Vagina (tissue), 2 donors: ENCODE results near the gene STXBP4. TPM values are rescaled to one million over a fixed set of nuclear protein-coding genes. Genes with fewer than 3 reads are reported as not detected.
"Not testable (repeated sequence)": the region's sequence is repeated elsewhere in the genome, so short reads cannot be mapped to it uniquely, and the experiment has no call there.

Experiments used
- DNase-seq, 2 donors: peaks; one replicate each; pipeline ENCODE4 v3.0.0-alpha.2; 2017; ENCODE audit errors: extremely low spot score in 2 of 2
- H3K27ac ChIP-seq: fragments of 200-600 bp; sonication (generic); one replicate; pipeline ENCODE4 v1.5.1; 2019
- H3K27me3 ChIP-seq: fragments of 200-600 bp; sonication (generic); one replicate; pipeline ENCODE4 v1.5.1; 2019
- H3K36me3 ChIP-seq, 2 donors: fragments of 200-600 bp; sonication (generic); one replicate each; pipeline ENCODE4 v1.5.1; 2017 to 2019
- H3K4me1 ChIP-seq: fragments of 200-600 bp; sonication (generic); one replicate; pipeline ENCODE4 v1.5.1; 2019
- H3K4me3 ChIP-seq, 2 donors: fragments of 200-600 bp; sonication (generic); 1 replicate in 1 of 2; 2 replicates in 1 of 2; pipeline ENCODE4 v1.5.1; 2016 to 2019
- H3K9me3 ChIP-seq: fragments of 200-600 bp; sonication (generic); one replicate; pipeline ENCODE4 v1.5.1; 2019
- POLR2A ChIP-seq, 2 donors: fragments of 450-650 bp; IDR thresholded peaks; one replicate each; pipeline ENCODE4 v1.6.1; 2017; ENCODE audit warnings: antibody characterized with exemption in 2 of 2, mild to moderate bottlenecking in 2 of 2, moderate library complexity in 2 of 2
- POLR2AphosphoS5 ChIP-seq, 2 donors: sonication (generic); formaldehyde crosslinking; IDR thresholded peaks; one replicate each; pipeline ENCODE4 v1.9.0; 2017; ENCODE audit warnings: antibody characterized with exemption in 2 of 2, mild to moderate bottlenecking in 2 of 2, low read depth in 1 of 2; ENCODE audit not compliant: insufficient read depth in 1 of 2
- intact Hi-C: fragments of 100-400 bp; cut with DNase I; formaldehyde crosslinking; loops from one replicate; pipeline ENCODE4 v1.15.1; 2023
- total RNA-seq: library from RNA; depleted of rRNA; stranded (reverse); fragments of >200 nt; gene quantifications from one replicate; pipeline ENCODE4 v1.2.3, GENCODE V29; 2016
- TF ChIP-seq, protein P1 (sequence below), 3 experiments: fragments of 450-650 bp in 2 of 3; fragments of 200-600 bp in 1 of 3; sonication (generic) in 1 of 3; IDR thresholded peaks; one replicate each; pipeline ENCODE4 v1.5.1; 2017 to 2019; ENCODE audit warnings: antibody characterized with exemption in 3 of 3, mild to moderate bottlenecking in 2 of 3, moderate library complexity in 2 of 3

The STXBP4 gene
- total RNA-seq, 1 donor from 2014 or later: 9.6 TPM

DNA sequence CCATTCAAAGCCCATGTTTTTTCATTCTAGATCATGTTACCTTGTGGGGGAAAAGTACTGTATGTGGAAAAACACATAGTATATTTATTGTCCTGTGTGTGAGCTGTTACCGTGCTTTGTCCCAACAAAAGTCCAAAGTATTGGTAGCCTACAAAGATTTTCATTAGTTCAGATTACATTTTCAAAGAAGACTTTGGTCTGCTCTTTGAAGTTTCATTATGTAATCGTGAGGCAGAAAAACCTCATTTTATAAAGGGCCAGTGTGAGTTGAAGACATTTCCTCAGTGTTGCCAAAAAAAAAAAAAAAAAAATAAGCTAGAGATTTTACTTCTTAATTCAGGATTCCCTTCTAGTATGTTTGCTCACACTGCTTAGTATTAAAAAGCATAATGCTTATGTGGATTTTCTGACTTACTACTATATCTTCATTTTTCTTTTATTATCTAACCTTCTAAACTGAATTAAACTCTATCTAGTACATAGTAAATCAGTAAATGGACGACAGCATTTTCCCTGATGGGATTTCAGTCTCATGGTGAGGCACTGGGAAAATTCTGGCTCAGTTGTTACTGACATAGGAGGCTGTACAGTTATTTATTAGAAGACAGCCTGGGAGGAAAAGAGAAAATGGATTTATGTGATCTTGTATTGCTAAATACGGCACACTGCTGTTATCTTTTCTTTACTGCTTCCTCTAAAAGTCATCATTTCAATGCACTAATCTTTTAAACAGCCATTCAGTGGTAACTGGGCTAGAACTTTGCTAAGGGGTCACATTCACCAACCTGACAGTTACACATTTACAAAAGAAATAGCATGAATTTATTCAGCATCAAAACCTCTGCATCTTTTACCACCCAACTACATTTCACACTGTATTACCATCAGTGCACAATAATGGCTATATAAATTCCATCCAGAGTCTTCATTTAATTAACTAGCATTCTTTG, 100.6 kb downstream of the STXBP4 start:
- no peaks in the 10 kb centered on the region for H3K27me3 ChIP-seq
- no peak overlapping the region for H3K4me3 ChIP-seq
- intact Hi-C loops: no loop called here
- DNase-seq: no peak
- no peaks in the 10 kb centered on the region for H3K4me1 ChIP-seq
- no peaks in the 10 kb centered on the region for H3K9me3 ChIP-seq
- H3K36me3 ChIP-seq: no peaks in the 10 kb centered on the region
- no peak overlapping the region for H3K27ac ChIP-seq
- TF ChIP-seq, protein P1, sequence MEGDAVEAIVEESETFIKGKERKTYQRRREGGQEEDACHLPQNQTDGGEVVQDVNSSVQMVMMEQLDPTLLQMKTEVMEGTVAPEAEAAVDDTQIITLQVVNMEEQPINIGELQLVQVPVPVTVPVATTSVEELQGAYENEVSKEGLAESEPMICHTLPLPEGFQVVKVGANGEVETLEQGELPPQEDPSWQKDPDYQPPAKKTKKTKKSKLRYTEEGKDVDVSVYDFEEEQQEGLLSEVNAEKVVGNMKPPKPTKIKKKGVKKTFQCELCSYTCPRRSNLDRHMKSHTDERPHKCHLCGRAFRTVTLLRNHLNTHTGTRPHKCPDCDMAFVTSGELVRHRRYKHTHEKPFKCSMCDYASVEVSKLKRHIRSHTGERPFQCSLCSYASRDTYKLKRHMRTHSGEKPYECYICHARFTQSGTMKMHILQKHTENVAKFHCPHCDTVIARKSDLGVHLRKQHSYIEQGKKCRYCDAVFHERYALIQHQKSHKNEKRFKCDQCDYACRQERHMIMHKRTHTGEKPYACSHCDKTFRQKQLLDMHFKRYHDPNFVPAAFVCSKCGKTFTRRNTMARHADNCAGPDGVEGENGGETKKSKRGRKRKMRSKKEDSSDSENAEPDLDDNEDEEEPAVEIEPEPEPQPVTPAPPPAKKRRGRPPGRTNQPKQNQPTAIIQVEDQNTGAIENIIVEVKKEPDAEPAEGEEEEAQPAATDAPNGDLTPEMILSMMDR (IDR thresholded peaks at IDR 0.05): no peak
- TF ChIP-seq POLR2AphosphoS5 (IDR thresholded peaks at IDR 0.05; ENCODE audit: insufficient read depth in 1 of 2, low read depth in 1 of 2) (no peak), POLR2A (IDR thresholded peaks at IDR 0.05) (no peak)

DNA sequence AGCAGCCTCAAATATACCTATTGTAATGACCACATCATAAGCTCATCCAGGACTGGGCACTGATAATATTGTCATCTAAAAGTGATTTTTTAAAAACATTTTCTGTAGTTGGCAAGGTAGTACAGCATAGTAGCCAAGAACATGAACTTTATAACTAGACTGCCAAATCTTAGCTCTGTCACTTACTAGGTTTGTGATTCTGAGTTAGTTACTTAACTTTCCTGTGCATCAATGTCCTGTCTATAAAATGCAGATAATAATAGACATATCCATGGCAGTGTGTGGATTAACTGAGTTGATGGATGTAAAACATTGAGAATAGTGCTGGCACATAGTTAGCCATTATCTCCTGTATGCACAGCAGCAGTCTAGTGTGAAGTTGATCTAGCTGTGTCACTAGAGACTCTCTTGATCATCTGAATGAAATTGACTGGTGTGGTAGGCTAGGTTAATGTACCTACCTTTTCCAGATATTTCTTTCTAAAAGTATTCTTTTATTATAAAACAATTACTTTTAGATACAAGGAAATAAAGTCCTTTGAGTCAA, 101.5 kb downstream of the STXBP4 start:
- intact Hi-C loops: no loop called here
- Histone ChIP-seq H3K4me3 (no peak overlapping the region), H3K27ac (no peak overlapping the region), H3K27me3 (no peaks in the 10 kb centered on the region), H3K4me1 (no peaks in the 10 kb centered on the region), H3K9me3 (no peaks in the 10 kb centered on the region), H3K36me3 (no peaks in the 10 kb centered on the region)
- DNase-seq: no peak
- TF ChIP-seq POLR2A (IDR thresholded peaks at IDR 0.05) (no peak), POLR2AphosphoS5 (IDR thresholded peaks at IDR 0.05; ENCODE audit: insufficient read depth in 1 of 2, low read depth in 1 of 2) (no peak)
- TF ChIP-seq, protein P1 (IDR thresholded peaks at IDR 0.05): no peak

DNA sequence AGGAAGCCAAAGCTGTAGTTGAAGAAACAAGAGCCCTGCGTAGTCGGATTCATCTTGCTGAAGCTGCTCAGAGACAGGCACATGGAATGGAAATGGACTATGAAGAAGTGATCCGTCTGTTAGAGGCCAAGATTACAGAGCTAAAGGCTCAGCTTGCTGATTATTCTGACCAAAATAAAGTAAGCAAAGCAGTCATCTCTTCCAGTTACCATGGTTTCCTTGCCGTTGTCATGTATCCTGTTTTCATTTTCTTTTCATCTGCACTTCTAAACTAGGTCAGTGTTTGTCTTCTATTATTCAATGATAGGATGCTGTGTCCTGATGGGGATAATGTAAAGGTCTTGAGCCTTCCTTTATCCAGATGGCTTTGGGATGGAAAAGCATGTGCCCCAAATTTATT, 104.3 kb downstream of the STXBP4 start:
- Histone ChIP-seq H3K4me3 (no peak overlapping the region), H3K27ac (no peak overlapping the region), H3K4me1 (no peaks in the 10 kb centered on the region), H3K27me3 (no peaks in the 10 kb centered on the region), H3K36me3 (no peaks in the 10 kb centered on the region), H3K9me3 (no peaks in the 10 kb centered on the region)
- intact Hi-C loops: no loop called here
- DNase-seq: no peak
- TF ChIP-seq POLR2AphosphoS5 (IDR thresholded peaks at IDR 0.05; ENCODE audit: insufficient read depth in 1 of 2, low read depth in 1 of 2): no peak
- TF ChIP-seq, protein P1 (IDR thresholded peaks at IDR 0.05): no peak
- TF ChIP-seq POLR2A (IDR thresholded peaks at IDR 0.05): no peak

DNA sequence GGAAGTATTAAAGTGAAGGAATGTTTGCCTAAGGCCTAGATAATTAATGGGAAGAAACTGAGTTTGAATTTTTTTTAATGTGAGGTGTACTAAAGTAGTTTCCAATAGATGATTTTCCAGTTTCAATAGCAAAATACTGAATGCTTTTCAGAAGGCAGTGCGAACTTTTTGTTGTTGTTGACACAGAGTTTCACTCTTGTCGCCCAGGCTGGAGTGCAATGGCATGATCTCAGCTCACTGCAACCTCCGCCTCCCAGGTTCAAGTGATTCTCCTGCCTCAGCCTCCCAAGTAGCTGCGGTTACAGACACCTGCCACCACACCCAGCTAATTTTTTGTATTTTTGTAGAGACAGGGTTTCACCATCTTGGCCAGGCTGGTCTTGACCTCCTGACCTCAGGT, 104.9 kb downstream of the STXBP4 start:
- DNase-seq, H3K27me3 ChIP-seq, H3K9me3 ChIP-seq, H3K27ac ChIP-seq, H3K4me3 ChIP-seq, intact Hi-C loops, H3K4me1 ChIP-seq, H3K36me3 ChIP-seq: not testable (repeated sequence)

DNA sequence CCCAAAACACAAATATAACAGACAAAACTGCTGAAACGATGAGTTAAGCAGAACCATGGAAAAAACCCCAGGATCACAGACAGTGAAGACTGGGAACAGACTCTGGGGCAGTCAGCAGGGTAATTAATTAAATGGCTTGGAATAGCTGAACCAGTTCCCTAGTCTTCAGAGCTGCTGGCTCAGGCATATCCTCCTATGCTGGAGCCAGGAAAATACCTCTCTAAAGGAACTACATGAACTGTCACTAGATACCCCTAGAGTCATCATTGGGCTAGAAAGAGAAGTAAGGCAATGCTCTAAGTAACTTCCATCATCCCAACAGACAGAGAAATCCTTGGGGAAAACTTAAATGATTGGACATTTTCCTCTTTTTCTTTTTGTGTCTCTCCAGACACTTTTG, 113.0 kb downstream of the STXBP4 start:
- H3K36me3 ChIP-seq: no peaks in the 10 kb centered on the region
- DNase-seq: no peak
- H3K9me3 ChIP-seq: no peaks in the 10 kb centered on the region
- intact Hi-C loops: no loop called here
- H3K4me3 ChIP-seq: no peak overlapping the region
- H3K4me1 ChIP-seq: no peaks in the 10 kb centered on the region
- no peak overlapping the region for H3K27ac ChIP-seq
- TF ChIP-seq, protein P1 (IDR thresholded peaks at IDR 0.05): no peak
- TF ChIP-seq POLR2AphosphoS5 (IDR thresholded peaks at IDR 0.05; ENCODE audit: insufficient read depth in 1 of 2, low read depth in 1 of 2) (no peak), POLR2A (IDR thresholded peaks at IDR 0.05) (no peak)
- H3K27me3 ChIP-seq: no peaks in the 10 kb centered on the region
